GM12892 (cell line): ENCODE results near the gene RGL2. TPM values are rescaled to one million over a fixed set of nuclear protein-coding genes. Genes with fewer than 3 reads are reported as not detected.
"Not testable (repeated sequence)": the region's sequence is repeated elsewhere in the genome, so short reads cannot be mapped to it uniquely, and the experiment has no call there.

Experiments used
- DNase-seq: peaks from one replicate; pipeline ENCODE4 v3.0.0; 2011; ENCODE audit not compliant: insufficient read length
- FAIRE-seq: peaks from 2 replicates; lab custom pipeline; 2011; peaks lifted over from hg19 to GRCh38; lab: Jason Lieb, UNC
- POLR2A ChIP-seq: IDR thresholded peaks from 2 replicates; pipeline ENCODE4 v1.6.1; 2011; ENCODE audit warnings: low read depth, low read length, control low read depth
- POLR2AphosphoS5 ChIP-seq: IDR thresholded peaks from 2 replicates; pipeline ENCODE4 v1.6.1; 2011; ENCODE audit warnings: low read depth, low read length, control low read depth
- TAF1 ChIP-seq: IDR thresholded peaks from 2 replicates; pipeline ENCODE4 v1.6.1; 2011; ENCODE audit warnings: low read depth, mild to moderate bottlenecking, control low read depth, low read length, borderline replicate concordance
- polyA plus RNA-seq: library from polyadenylated mRNA; unstranded; fragments of >200 nt; gene quantifications from one replicate; pipeline ENCODE4 v1.2.1, GENCODE V29; 2012; ENCODE audit warnings: missing spikeins, inconsistent platforms; ENCODE audit not compliant: missing spikeins

Gene RGL2, protein sequence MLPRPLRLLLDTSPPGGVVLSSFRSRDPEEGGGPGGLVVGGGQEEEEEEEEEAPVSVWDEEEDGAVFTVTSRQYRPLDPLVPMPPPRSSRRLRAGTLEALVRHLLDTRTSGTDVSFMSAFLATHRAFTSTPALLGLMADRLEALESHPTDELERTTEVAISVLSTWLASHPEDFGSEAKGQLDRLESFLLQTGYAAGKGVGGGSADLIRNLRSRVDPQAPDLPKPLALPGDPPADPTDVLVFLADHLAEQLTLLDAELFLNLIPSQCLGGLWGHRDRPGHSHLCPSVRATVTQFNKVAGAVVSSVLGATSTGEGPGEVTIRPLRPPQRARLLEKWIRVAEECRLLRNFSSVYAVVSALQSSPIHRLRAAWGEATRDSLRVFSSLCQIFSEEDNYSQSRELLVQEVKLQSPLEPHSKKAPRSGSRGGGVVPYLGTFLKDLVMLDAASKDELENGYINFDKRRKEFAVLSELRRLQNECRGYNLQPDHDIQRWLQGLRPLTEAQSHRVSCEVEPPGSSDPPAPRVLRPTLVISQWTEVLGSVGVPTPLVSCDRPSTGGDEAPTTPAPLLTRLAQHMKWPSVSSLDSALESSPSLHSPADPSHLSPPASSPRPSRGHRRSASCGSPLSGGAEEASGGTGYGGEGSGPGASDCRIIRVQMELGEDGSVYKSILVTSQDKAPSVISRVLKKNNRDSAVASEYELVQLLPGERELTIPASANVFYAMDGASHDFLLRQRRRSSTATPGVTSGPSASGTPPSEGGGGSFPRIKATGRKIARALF
- polyA plus RNA-seq, result 11.8 TPM

DNA sequence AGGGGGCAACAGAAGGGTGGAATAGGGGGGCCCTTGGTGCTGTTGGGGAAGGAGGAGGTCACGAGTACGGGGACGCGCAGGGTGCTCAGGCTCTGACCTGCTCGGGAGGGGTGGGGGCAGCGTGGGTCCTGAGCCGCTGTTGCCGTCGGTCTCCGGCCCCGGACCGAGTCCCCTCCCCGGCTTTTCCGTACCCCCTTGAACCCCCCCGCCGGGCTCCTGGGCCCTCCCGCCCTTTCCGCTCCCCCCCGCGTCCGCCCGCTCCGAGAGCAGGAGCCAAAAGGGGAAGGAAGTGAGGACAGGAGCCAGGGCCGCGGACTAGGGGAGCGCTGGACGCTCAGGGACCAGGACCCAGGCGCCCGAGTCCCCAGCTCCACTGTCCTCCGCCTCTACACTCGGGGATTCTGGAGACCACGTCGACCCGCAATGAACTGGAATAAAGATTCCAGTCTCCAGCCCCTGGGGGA, at the start of gene RGL2:
Gene RGL2 (minus strand): TSS at position 170 of the 464 bp plus-strand sequence. CDS start 332 bp downstream, outside the sequence.
- TF ChIP-seq POLR2AphosphoS5 (no peak), TAF1 (no peak), POLR2A (no peak)
- no peak for FAIRE-seq
- peak; percentile 61 for DNase-seq

DNA sequence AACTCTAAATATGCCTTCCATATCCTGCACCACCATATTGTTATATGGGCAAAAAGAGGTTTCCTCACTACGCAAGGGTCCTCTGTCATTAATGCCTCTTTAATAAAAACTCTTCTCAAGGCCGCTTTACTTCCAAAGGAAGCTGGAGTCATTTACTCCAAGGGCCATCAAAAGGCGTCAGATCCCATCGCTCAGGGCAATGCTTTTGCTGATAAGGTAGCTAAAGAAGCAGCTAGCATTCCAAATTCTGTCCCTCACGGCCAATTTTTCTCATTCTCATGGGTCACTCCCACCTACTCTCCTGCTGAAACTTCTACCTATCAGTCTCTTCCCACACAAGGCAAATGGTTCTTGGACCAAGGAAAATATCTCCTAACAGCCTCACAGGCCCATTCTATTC, 49.1 kb upstream of the RGL2 start:
- no peak for DNase-seq
- TF ChIP-seq POLR2AphosphoS5 (no peak), TAF1 (no peak), POLR2A (no peak)
- no peak for FAIRE-seq

DNA sequence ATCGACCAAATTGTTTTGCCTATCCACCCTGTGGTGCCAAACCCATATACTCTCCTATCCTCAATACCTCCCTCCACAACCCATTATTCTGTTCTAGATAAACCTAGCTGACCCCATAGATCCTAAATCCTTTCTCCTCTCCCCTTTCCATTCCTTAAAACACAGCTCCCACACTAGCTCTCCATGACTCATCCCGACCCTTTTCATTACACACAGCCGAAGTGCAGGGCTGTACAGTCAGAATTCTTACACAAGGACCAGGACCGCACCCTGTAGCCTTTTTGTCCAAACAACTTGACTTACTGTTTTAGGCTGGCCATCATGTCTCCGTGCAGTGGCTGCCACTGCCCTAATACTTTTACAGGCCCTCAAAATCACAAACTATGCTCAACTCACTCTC, 48.2 kb upstream of the RGL2 start:
- not testable (repeated sequence) for DNase-seq, FAIRE-seq

DNA sequence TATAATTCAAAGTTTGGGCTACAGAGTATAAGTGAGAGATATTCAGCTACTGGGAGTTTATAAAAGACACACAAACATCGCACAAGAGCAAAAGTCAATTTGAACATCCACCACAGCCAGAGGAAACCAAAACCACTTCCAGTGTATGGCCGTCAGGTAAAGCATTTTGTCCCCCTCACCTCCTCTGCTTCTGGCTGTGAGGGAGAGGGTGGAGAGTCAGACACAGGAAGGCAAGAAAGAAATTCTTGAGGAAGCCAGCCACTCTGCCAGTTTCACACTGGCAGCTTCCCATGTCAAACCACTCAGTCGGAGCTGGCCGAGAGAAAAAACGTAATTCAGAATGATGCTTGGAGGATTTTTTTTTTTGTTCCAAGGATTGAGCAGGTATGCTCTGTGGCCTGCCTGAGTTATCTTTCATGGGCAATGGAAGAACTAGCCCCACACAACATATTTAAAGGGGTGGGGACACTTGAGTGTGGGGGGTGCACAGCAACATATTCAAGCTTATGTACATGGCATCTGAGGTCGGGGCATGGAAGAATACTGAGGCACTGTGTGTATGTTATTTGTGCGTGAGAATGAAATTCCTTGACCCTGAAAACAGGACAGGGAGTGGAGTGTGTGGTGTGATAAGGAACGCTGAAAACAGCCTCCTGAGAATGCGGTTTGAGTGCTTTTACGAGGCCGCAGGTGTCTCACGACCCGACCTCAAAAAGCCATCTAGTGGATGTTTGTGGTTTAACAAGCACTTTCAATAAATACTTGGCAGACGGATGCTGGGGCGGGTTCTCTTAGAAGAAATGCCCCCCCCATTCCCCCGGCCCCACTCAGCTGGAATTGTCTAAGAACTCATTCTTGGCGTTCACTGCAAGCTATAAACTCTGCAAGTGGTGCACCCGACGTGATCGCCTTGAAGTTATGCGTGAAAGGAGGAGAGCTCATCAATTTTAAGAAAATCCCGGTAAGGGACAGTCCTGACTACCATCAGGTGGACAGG, 46.3 kb upstream of the RGL2 start:
- DNase-seq, result no peak
- no peak for TF ChIP-seq POLR2A
- no peak for TF ChIP-seq POLR2AphosphoS5
- TF ChIP-seq TAF1, result no peak
- FAIRE-seq, result peak; percentile 67

DNA sequence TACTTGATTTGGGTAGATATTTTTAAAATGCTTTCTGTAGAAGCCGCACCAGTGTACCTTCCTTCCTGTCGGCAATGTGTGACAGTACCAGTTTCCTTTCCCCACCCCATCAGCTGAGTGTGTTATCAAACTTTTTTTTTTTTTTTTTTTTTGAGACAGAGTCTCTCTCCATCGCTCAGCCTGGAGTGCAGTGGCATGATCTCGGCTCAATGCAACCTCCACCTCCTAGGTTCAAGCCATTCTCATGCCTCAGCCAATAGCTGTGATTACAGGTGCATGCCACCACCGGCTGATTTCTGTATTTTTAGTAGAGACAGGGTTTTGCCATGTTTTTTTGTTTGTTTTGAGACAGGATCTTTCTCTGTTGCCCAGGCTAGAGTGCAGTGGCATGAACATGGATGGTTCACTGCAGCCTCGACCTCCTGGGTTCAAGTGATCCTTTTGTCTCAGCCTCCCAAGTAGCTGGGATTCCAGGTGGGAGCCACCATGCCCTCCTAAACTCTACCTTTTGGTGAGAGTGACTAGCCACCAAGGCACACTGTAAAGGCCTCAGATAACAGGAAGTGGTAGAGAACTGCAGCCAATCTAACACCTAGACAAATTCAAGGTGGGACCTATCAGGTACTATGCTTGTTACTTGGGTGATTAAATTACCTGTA, 45.3 kb upstream of the RGL2 start:
- TF ChIP-seq POLR2A, result no peak
- TF ChIP-seq TAF1, result no peak
- no peak for TF ChIP-seq POLR2AphosphoS5
- peak; percentile 73 for FAIRE-seq
- DNase-seq, result no peak

DNA sequence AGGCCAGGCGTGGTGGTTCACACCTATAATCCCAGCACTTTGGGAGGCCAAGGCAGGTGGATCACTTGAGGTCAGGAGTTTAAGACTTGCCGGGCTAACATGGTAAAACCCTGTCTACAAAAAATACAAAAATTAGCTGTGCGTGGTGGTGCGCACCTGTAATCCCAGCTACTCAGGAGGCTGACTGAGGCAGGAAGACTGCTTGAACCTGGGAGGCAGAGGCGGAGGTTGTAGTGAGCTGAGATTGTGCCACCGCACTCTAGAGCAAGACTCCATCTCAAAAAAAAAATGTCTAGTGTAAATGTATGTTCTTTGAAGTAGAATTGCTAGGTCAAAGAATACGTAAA, 44.8 kb upstream of the RGL2 start:
- not testable (repeated sequence) for DNase-seq, FAIRE-seq

DNA sequence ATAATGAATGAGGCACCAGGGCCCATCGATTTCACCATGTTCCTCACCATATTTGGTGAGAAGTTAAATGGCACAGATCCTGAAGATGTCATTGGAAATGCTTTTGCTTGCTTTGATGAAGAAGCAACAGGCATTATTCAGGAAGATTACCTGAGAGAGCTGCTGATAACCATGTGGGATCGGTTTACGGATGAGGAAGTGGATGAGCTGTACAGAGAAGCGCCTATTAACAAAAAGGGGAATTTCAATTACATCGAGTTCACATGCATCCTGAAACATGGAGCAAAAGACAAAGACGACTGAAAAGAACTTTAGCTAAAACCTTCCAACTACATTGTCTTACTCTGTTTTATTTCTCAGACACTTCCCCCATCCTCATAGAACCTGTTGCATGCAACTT, 40.5 kb upstream of the RGL2 start:
- DNase-seq (no peak), FAIRE-seq (no peak)
- TF ChIP-seq TAF1 (no peak), POLR2AphosphoS5 (no peak), POLR2A (no peak)

DNA sequence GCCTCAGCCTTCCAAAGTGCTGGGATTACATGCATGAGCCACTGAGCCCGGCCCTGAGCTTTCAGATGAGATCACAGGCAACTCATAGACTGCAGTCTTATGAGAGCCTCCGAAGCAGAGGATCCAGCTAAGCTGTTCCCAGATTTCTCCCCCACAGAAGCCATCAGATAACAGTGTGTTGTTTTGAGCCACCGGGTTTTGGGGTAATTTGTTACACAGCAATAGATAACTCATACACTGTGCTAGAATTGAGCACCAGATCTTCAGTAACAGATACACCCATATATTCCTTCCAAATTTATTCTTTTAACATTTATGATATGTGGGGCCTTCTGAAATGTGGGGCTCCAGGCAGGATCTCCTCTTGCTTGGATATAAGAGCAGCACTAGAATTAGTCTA, 37.8 kb upstream of the RGL2 start:
- no peak for DNase-seq
- TF ChIP-seq POLR2AphosphoS5 (no peak), POLR2A (no peak), TAF1 (no peak)
- FAIRE-seq, result no peak

DNA sequence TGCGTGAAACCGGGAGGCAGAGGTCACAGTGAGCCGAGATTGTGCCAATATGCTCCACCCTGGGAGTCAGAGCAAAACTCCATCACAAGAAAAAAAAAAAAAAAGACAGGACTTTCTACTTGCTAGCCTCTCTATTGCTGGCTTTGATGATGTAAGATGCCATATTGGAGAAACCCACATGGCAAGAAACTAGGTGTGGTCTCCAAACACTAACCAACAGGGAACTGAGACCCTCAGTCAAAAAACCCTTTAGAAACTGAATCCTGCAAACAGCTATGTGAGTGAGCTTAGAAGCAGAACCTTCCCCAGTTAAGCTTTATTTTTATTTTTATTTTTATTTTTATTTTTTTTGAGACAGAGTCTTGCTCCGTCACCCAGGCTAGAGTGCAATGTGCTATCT, 37.2 kb upstream of the RGL2 start:
- FAIRE-seq, result no peak
- no peak for DNase-seq
- TF ChIP-seq TAF1 (no peak), POLR2AphosphoS5 (no peak), POLR2A (no peak)

DNA sequence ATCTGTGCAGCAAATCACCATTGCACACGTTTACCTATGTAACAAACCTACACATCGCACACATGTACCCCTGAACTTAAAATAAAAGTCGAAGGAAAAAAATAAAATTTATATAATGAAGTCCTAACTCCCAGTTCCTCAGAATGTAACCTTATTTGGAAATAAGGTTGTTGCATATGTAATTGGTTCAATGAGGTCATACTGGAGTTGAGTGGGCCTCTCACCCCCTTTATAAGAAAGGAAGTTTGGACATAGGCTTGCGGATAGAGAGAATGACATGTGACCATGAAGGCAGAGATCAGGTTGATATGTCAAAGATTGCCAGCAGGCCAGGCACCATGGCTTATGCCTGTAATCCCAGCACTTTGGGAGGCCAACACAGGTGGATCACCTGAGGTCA, 34.9 kb upstream of the RGL2 start:
- no peak for FAIRE-seq
- no peak for TF ChIP-seq POLR2AphosphoS5
- TF ChIP-seq POLR2A, result no peak
- no peak for TF ChIP-seq TAF1
- DNase-seq, result no peak

DNA sequence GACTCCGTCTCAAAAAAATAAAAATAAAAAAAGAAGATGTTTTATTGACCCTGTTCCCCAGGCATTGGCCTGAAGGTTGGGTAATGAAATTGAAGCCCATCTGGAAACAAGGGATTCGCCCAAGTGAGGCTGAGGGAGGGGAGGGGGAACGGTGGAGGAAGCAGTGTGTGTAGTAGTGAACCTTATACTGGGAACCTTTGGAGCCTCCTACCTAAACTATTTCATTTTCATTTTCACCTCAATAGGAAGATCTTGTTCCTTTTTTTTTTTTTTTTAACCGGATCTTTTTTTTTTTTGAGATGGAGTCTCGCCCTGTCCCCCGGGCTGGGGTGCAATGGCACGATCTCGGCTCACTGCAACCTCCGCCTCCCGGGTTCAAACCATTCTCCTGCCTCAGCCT, 32.0 kb upstream of the RGL2 start:
- FAIRE-seq, result no peak
- DNase-seq, result no peak
- TF ChIP-seq POLR2AphosphoS5, result no peak
- TF ChIP-seq TAF1, result no peak

DNA sequence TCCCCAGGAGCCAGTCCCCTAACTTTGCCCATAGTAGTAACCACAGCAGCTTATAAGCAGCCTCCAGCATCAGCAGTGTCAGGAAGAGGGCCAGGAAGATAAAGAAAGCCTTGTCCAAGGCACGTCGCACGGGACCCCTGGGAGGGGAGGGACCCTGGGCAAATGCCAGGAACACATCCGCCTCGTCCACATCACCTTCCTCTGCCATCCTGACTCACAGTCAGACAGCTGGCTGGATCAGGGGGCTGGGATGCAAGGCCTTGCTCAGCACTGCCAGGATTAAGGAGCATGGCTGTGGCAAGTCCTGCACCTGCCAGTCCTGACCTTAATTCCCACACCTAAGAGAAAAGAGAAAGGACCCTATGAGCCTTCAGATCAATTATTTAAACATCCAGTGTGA, 30.3 kb upstream of the RGL2 start:
- TF ChIP-seq POLR2AphosphoS5 (no peak), TAF1 (no peak)
- DNase-seq, result no peak
- FAIRE-seq, result no peak
